ENCODE results near the gene KCNG1.

KCNG1 gene

GRCh38 chr20:51011479-51011878 lies 11.4 kb downstream of the KCNG1 start:
- DNase-seq (ENCODE audit: low spot score) = no peak

- DNase-seq (ENCODE audit: low spot score) = no peak
These were observed 12.0 kb downstream of the KCNG1 start for GRCh38 chr20:51010932-51011331.

- no peak for DNase-seq (ENCODE audit: low spot score)
These were observed 12.9 kb downstream of the KCNG1 start for GRCh38 chr20:51010043-51010365.

GRCh38 chr20:51009303-51010042 lies 13.4 kb downstream of the KCNG1 start:
- no peak for DNase-seq (ENCODE audit: low spot score)

GRCh38 chr20:51008718-51009117 lies 14.2 kb downstream of the KCNG1 start:
- no peak for DNase-seq (ENCODE audit: low spot score)

GRCh38 chr20:51005214-51005613 lies 17.7 kb downstream of the KCNG1 start:
- DNase-seq (ENCODE audit: low spot score) = no peak

GRCh38 chr20:51004781-51005180 lies 18.1 kb downstream of the KCNG1 start:
- DNase-seq (ENCODE audit: low spot score) = no peak

GRCh38 chr20:51004305-51004727 lies 18.6 kb downstream of the KCNG1 start:
- no peak for DNase-seq (ENCODE audit: low spot score)

- DNase-seq (ENCODE audit: low spot score) = no peak
These were observed 19.2 kb downstream of the KCNG1 start for GRCh38 chr20:51003753-51004152.

- DNase-seq (ENCODE audit: low spot score) = no peak
These were observed 20.3 kb downstream of the KCNG1 start for GRCh38 chr20:51002633-51003032.

- DNase-seq (ENCODE audit: low spot score) = no peak
These were observed 21.3 kb downstream of the KCNG1 start for GRCh38 chr20:51001430-51002265.

- no peak for DNase-seq (ENCODE audit: low spot score)
These were observed 23.6 kb downstream of the KCNG1 start for GRCh38 chr20:50999355-50999754.

- DNase-seq (ENCODE audit: low spot score) = peak; percentile 39
These were observed 25.7 kb downstream of the KCNG1 start for GRCh38 chr20:50996901-50997865.

- no peak for DNase-seq (ENCODE audit: low spot score)
These were observed 27.4 kb downstream of the KCNG1 start for GRCh38 chr20:50995506-50995905.

GRCh38 chr20:50993876-50994275 lies 29.0 kb downstream of the KCNG1 start:
- no peak for DNase-seq (ENCODE audit: low spot score)

- peak; percentile 62 for DNase-seq (ENCODE audit: low spot score)
These were observed 30.0 kb downstream of the KCNG1 start for GRCh38 chr20:50992733-50993457.

- DNase-seq (ENCODE audit: low spot score) = no peak
These were observed 30.6 kb downstream of the KCNG1 start for GRCh38 chr20:50992336-50992732.

GRCh38 chr20:50991076-50991475 lies 31.8 kb downstream of the KCNG1 start:
- DNase-seq (ENCODE audit: low spot score) = peak; percentile 32

- peak; percentile 84 for DNase-seq (ENCODE audit: low spot score)
These were observed 35.3 kb downstream of the KCNG1 start for GRCh38 chr20:50987493-50988210.

- DNase-seq (ENCODE audit: low spot score) = no peak
These were observed 39.6 kb downstream of the KCNG1 start for GRCh38 chr20:50983321-50983720.

- peak; percentile 71 for DNase-seq (ENCODE audit: low spot score)
These were observed 40.5 kb downstream of the KCNG1 start for GRCh38 chr20:50982363-50982762.
